Gastrocnemius medialis (tissue), 4 donors: ENCODE results near the gene LRP5. TPM values are rescaled to one million over a fixed set of nuclear protein-coding genes. Genes with fewer than 3 reads are reported as not detected.

Experiments
- ATAC-seq, 2 donors: fragments of 150-250 bp; one replicate each; pipeline ENCODE4 v1.9.1; 2016
- DNase-seq, 2 donors: peaks; one replicate each; pipeline ENCODE4 v3.0.0-alpha.2; 2019
- H3K27ac ChIP-seq, 4 donors: fragments of 200-600 bp; sonication (generic); 1 replicate in 1 of 4; 2 replicates in 3 of 4; pipeline ENCODE4 v1.5.1; 2016 to 2018; ENCODE audit warnings: mild to moderate bottlenecking in 2 of 4, moderate library complexity in 1 of 4
- H3K27me3 ChIP-seq, 3 donors: fragments of 200-600 bp; sonication (generic) in 2 of 3; 1 replicate in 1 of 3; 2 replicates in 2 of 3; pipeline versions ENCODE4 v1.5.1 to v1.6.0; 2016 to 2019; ENCODE audit warnings: mild to moderate bottlenecking in 1 of 3, moderate library complexity in 1 of 3
- H3K36me3 ChIP-seq, 2 donors: fragments of 200-600 bp; sonication (generic) in 1 of 2; one replicate each; pipeline ENCODE4 v1.5.1; 2017 to 2018
- H3K4me1 ChIP-seq, 2 donors: fragments of 200-600 bp; sonication (generic) in 1 of 2; one replicate each; pipeline ENCODE4 v1.5.1; 2016 to 2017; ENCODE audit warnings: mild to moderate bottlenecking in 2 of 2
- H3K4me3 ChIP-seq, 4 donors: fragments of 200-600 bp; sonication (generic) in 3 of 4; 1 replicate in 1 of 4; 2 replicates in 3 of 4; pipeline ENCODE4 v1.5.1; 2016 to 2019; ENCODE audit warnings: mild to moderate bottlenecking in 2 of 4
- H3K9me3 ChIP-seq, 3 donors: fragments of 200-600 bp; sonication (generic) in 2 of 3; 1 replicate in 1 of 3; 2 replicates in 2 of 3; pipeline ENCODE4 v1.5.1; 2016 to 2019
- POLR2A ChIP-seq, 2 donors: fragments of 450-650 bp; IDR thresholded peaks; one replicate each; pipeline ENCODE4 v1.6.1; 2017; ENCODE audit warnings: antibody characterized with exemption in 2 of 2, mild to moderate bottlenecking in 2 of 2, moderate library complexity in 2 of 2
- in situ Hi-C, 4 donors: fragments of 200-750 bp; cut with MboI; loops; one replicate each; pipeline versions ENCODE4 v1.15.0 to v1.8.0; 2017; ENCODE audit warnings: low sequenced_read_pairs in 4 of 4
- intact Hi-C: fragments of 100-400 bp; cut with DNase I; formaldehyde crosslinking; loops from one replicate; pipeline ENCODE4 v1.15.1; 2023; ENCODE audit warnings: low total_unique reads
- total RNA-seq, 4 donors: library from RNA; depleted of rRNA; stranded (reverse); fragments of >200 nt; gene quantifications; one replicate each; pipeline versions ENCODE4 v1.1.0 to v1.2.3, GENCODE V29; 2016
- TF ChIP-seq, protein P1 (sequence below), 5 experiments: fragments of 450-650 bp in 3 of 5; fragments of 200-600 bp in 2 of 5; sonication (generic) in 2 of 5; IDR thresholded peaks in 4 of 5; conservative IDR thresholded peaks in 1 of 5; 1 replicate in 4 of 5; 2 replicates in 1 of 5; pipeline ENCODE4 v1.5.1; 2016 to 2019; ENCODE audit warnings: antibody characterized with exemption in 5 of 5, mild to moderate bottlenecking in 3 of 5, moderate library complexity in 3 of 5

LRP5 gene
- total RNA-seq, 4 donors from 2014 or later, result 3.7 to 12.3 (median 8.1) TPM

DNA sequence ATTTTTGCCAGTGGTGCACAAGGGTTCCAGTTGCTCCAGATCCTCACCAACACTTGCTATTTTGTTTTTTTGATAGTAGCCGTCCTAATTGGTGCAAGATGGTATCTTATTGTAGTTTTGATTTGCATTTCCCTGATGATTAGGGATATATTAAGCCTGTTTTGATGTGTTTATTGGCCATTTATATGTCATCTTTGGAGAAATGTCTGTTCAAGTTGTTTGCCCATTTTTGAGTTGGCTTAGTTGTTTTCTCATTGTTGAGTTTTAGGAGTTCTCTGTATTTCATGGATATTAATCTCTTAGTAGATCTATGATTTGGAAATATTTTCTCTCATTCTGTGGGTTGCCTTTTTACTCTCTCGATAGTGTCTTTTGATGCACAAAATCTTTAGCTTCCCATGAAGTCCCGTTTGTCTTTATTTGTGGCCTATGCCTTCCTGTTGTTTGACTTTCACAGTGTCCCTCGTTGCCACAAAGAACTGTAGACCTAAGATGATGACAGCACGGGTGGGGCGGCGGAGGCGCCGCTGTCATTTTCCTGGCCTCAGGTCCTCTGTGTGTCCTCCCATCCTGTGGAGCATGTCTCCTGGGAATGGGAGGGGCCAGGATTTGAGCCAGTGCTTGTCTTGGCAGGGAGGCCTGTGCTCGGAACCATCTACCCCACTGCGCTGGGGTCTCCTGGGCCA, 33.5 kb downstream of the LRP5 start:
- intact Hi-C loops, result no loop called here
- peak; percentile 35 to 55 for ATAC-seq

DNA sequence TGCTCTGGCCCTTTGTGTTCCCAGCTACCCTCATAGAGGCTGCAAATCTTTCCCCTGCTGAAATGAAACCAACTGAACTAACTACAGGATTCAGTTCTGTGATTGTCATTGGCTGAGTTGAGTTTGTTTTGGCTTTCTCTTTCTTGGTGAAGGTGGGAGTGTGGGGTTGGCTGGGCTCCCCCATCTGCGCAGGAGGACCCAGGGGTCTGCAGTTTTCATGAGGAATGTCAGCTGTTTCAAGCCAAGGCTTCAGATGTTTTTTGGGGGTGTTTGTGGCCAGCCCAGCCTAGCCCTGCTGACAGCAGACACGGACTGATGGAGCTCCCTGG, 34.0 kb downstream of the LRP5 start:
- no peak for ATAC-seq
- no peaks in the 10 kb centered on the region for H3K9me3 ChIP-seq
- intact Hi-C loops (no loop called here), in situ Hi-C loops (no loop called here)
- no peak for TF ChIP-seq POLR2A (IDR thresholded peaks at IDR 0.05)
- TF ChIP-seq, protein P1, sequence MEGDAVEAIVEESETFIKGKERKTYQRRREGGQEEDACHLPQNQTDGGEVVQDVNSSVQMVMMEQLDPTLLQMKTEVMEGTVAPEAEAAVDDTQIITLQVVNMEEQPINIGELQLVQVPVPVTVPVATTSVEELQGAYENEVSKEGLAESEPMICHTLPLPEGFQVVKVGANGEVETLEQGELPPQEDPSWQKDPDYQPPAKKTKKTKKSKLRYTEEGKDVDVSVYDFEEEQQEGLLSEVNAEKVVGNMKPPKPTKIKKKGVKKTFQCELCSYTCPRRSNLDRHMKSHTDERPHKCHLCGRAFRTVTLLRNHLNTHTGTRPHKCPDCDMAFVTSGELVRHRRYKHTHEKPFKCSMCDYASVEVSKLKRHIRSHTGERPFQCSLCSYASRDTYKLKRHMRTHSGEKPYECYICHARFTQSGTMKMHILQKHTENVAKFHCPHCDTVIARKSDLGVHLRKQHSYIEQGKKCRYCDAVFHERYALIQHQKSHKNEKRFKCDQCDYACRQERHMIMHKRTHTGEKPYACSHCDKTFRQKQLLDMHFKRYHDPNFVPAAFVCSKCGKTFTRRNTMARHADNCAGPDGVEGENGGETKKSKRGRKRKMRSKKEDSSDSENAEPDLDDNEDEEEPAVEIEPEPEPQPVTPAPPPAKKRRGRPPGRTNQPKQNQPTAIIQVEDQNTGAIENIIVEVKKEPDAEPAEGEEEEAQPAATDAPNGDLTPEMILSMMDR (IDR thresholded peaks at IDR 0.05 in 4 of 5, conservative IDR thresholded peaks at IDR 0.05 in 1 of 5), result no peak
- no peak for DNase-seq
- no peak overlapping the region for H3K27ac ChIP-seq
- H3K27me3 ChIP-seq, result no peaks in the 10 kb centered on the region
- peaks cover 10 to 13% of the 10 kb centered on the region in 2 donors for H3K4me1 ChIP-seq
- H3K36me3 ChIP-seq, result no peaks in the 10 kb centered on the region
- no peak overlapping the region for H3K4me3 ChIP-seq

More for the DNA sequence above, 33.5 kb downstream of the LRP5 start:
- Histone ChIP-seq H3K4me1 (peaks cover 10 to 13% of the 10 kb centered on the region in 2 donors), H3K9me3 (no peaks in the 10 kb centered on the region), H3K4me3 (no peak overlapping the region), H3K27ac (no peak overlapping the region), H3K27me3 (no peaks in the 10 kb centered on the region), H3K36me3 (no peaks in the 10 kb centered on the region)
- peak in 1 of 2 donors; percentile 51 for DNase-seq
- no peak for TF ChIP-seq POLR2A (IDR thresholded peaks at IDR 0.05)
- TF ChIP-seq, protein P1 (IDR thresholded peaks at IDR 0.05 in 4 of 5, conservative IDR thresholded peaks at IDR 0.05 in 1 of 5), result no peak
- in situ Hi-C loops, result no loop called here

GRCh38 chr11:68347345-68347744, 35.0 kb downstream of the LRP5 start:
- intact Hi-C loops, result no loop called here
- in situ Hi-C loops, result no loop called here
- H3K4me3 ChIP-seq, result no peak overlapping the region
- H3K36me3 ChIP-seq, result no peaks in the 10 kb centered on the region
- H3K27ac ChIP-seq, result no peak overlapping the region
- H3K4me1 ChIP-seq, result peaks cover 10 to 13% of the 10 kb centered on the region in 2 donors
- no peak for DNase-seq
- ATAC-seq, result no peak
- no peaks in the 10 kb centered on the region for H3K9me3 ChIP-seq
- no peak for TF ChIP-seq POLR2A (IDR thresholded peaks at IDR 0.05)
- TF ChIP-seq, protein P1 (IDR thresholded peaks at IDR 0.05 in 4 of 5, conservative IDR thresholded peaks at IDR 0.05 in 1 of 5), result no peak
- no peaks in the 10 kb centered on the region for H3K27me3 ChIP-seq

- in situ Hi-C loops, result no loop called here
- no peak overlapping the region for H3K27ac ChIP-seq
- H3K9me3 ChIP-seq, result no peaks in the 10 kb centered on the region
- no peak for DNase-seq
- intact Hi-C loops, result no loop called here
- no peaks in the 10 kb centered on the region for H3K36me3 ChIP-seq
- H3K4me1 ChIP-seq, result peaks cover 10 to 13% of the 10 kb centered on the region in 2 donors
- H3K4me3 ChIP-seq, result no peak overlapping the region
- H3K27me3 ChIP-seq, result no peaks in the 10 kb centered on the region
- TF ChIP-seq POLR2A (IDR thresholded peaks at IDR 0.05), result no peak
- TF ChIP-seq, protein P1 (IDR thresholded peaks at IDR 0.05 in 4 of 5, conservative IDR thresholded peaks at IDR 0.05 in 1 of 5), result no peak
- ATAC-seq, result no peak
These were observed 35.5 kb downstream of the LRP5 start for GRCh38 chr11:68347841-68348240.
